PC-3 (cell line): ENCODE results near the gene CHST9. TPM values are rescaled to one million over a fixed set of nuclear protein-coding genes. Genes with fewer than 3 reads are reported as not detected.

Experiments used
- ATAC-seq: fragments of 200-7000 bp; cut with Tn5 transposase; 2 replicates; pipeline ENCODE4 v1.9.1; 2020; ENCODE audit warnings: mild to moderate bottlenecking, moderate library complexity
- BruUV-seq: library from RNA; stranded (reverse); fragments of 400-500 nt; replicated peaks from 2 replicates; lab custom pipeline; 2021; lab: Mats Ljungman, UMichigan
- CTCF ChIA-PET: fragments of 300-600 bp; sonication (Branson Sonifier 250); formaldehyde crosslinking; loops from one replicate; lab custom pipeline; 2022; ENCODE audit warnings: antibody characterized with exemption; lab: Charles Lee
- POLR2A ChIA-PET: fragments of 300-600 bp; sonication (Branson Sonifier 250); formaldehyde crosslinking; loops from one replicate; lab custom pipeline; 2022; ENCODE audit warnings: antibody characterized with exemption; ENCODE audit not compliant: unreplicated experiment; lab: Charles Lee
- DNase-seq: peaks from one replicate; pipeline ENCODE4 v3.0.0-alpha.2; 2015
- H2AFZ ChIP-seq: fragments of 300-600 bp; sonication (generic); 2 replicates; pipeline ENCODE4 v1.6.0; 2016; ENCODE audit warnings: antibody characterized with exemption, low read length
- H3F3A ChIP-seq: fragments of 300-600 bp; sonication (generic); one replicate; pipeline ENCODE4 v1.6.0; 2017; ENCODE audit warnings: antibody characterized with exemption, low read length, control low read depth, mild to moderate bottlenecking; ENCODE audit not compliant: unreplicated experiment
- H3K27ac ChIP-seq: fragments of 300-600 bp; sonication (generic); 2 replicates; pipeline ENCODE4 v1.5.1; 2016; ENCODE audit warnings: mild to moderate bottlenecking, low read length
- H3K27me3 ChIP-seq: fragments of 300-600 bp; sonication (generic); 2 replicates; pipeline ENCODE4 v1.6.1; 2016; ENCODE audit warnings: low read length, mixed read lengths
- H3K36me3 ChIP-seq: fragments of 300-600 bp; sonication (generic); 2 replicates; pipeline ENCODE4 v1.6.1; 2016; ENCODE audit warnings: low read depth, mixed run types, low read length, mixed read lengths
- H3K4me1 ChIP-seq: fragments of 300-600 bp; sonication (generic); 2 replicates; pipeline ENCODE4 v1.5.1; 2016; ENCODE audit warnings: low read length; ENCODE audit not compliant: insufficient read depth
- H3K4me2 ChIP-seq: fragments of 300-600 bp; sonication (generic); 2 replicates; pipeline ENCODE4 v1.6.0; 2016; ENCODE audit warnings: low read length
- H3K4me3 ChIP-seq: fragments of 300-600 bp; sonication (generic); 2 replicates; pipeline ENCODE4 v1.5.1; 2016; ENCODE audit warnings: mild to moderate bottlenecking, low read length, mixed read lengths
- H3K79me2 ChIP-seq: fragments of 300-600 bp; sonication (generic); 2 replicates; pipeline ENCODE4 v1.6.1; 2017; ENCODE audit warnings: low read length, mixed read lengths
- H3K9ac ChIP-seq: fragments of 300-600 bp; sonication (generic); 2 replicates; pipeline ENCODE4 v1.6.0; 2016; ENCODE audit warnings: mild to moderate bottlenecking, low read length
- H3K9me2 ChIP-seq: fragments of 300-600 bp; sonication (generic); replicated peaks from 2 replicates; pipeline ENCODE4 v1.6.1; 2016; ENCODE audit warnings: mixed run types, low read length, mixed read lengths
- H3K9me3 ChIP-seq: fragments of 300-600 bp; sonication (generic); 2 replicates; pipeline ENCODE4 v1.6.1; 2016; ENCODE audit warnings: low read length, mixed read lengths
- H4K20me1 ChIP-seq: fragments of 300-600 bp; sonication (generic); 2 replicates; pipeline ENCODE4 v1.6.1; 2016; ENCODE audit warnings: low read length, mixed read lengths
- EZH2 ChIP-seq: fragments of 300-600 bp; sonication (generic); IDR thresholded peaks from one replicate; pipeline ENCODE4 v1.6.1; 2017; ENCODE audit warnings: antibody characterized with exemption, mild to moderate bottlenecking, low read length; ENCODE audit not compliant: unreplicated experiment
- EZH2phosphoT487 ChIP-seq: fragments of 300-600 bp; sonication (generic); IDR thresholded peaks from 2 replicates; pipeline ENCODE4 v1.6.1; 2018; ENCODE audit warnings: mild to moderate bottlenecking, antibody characterized with exemption, low read length, borderline replicate concordance
- intact Hi-C: fragments of 100-400 bp; cut with micrococcal nuclease; formaldehyde crosslinking; loops from 2 replicates; pipeline ENCODE4 v1.9.0; 2023
- total RNA-seq: library from RNA; depleted of rRNA; stranded (reverse); fragments of >200 nt; gene quantifications from 2 replicates; pipeline ENCODE4 v1.2.3, GENCODE V29; 2014
- TF ChIP-seq, protein P1 (sequence below): fragments of 300-600 bp; sonication (generic); conservative IDR thresholded peaks from 2 replicates; pipeline ENCODE4 v1.5.1; 2017; ENCODE audit warnings: antibody characterized with exemption, low read depth, mild to moderate bottlenecking, low read length

CHST9 gene
- total RNA-seq, 1 experiment from 2014 or later: not detected

DNA sequence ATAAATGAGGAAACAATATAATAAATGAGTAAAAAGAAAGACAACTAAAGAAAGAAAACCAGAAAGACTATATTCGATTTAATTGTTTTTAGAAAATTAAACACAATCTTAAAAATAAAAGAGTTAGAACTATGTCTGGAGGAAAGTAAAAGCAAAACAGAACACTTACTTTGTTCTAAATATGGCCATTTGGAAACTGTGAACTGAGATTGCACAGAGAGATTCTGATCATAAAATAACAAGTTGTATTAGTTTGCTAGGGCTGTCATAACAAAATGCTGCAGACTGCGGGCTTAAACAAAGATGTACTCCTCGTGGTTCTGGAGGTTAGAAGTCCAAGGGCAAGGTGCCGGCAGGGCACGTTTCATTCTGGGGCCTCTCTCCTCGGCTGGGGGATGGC is 191.5 kb downstream of the CHST9 start:
- no peaks in the 10 kb centered on the region for H3K9me2 ChIP-seq
- ATAC-seq (no peak), DNase-seq (no peak)
- no peaks in the 10 kb centered on the region for H3K9me3 ChIP-seq
- no peaks in the 10 kb centered on the region for H3K4me1 ChIP-seq
- TF ChIP-seq EZH2phosphoT487: no peak
- TF ChIP-seq EZH2: no peak
- TF ChIP-seq, protein P1, sequence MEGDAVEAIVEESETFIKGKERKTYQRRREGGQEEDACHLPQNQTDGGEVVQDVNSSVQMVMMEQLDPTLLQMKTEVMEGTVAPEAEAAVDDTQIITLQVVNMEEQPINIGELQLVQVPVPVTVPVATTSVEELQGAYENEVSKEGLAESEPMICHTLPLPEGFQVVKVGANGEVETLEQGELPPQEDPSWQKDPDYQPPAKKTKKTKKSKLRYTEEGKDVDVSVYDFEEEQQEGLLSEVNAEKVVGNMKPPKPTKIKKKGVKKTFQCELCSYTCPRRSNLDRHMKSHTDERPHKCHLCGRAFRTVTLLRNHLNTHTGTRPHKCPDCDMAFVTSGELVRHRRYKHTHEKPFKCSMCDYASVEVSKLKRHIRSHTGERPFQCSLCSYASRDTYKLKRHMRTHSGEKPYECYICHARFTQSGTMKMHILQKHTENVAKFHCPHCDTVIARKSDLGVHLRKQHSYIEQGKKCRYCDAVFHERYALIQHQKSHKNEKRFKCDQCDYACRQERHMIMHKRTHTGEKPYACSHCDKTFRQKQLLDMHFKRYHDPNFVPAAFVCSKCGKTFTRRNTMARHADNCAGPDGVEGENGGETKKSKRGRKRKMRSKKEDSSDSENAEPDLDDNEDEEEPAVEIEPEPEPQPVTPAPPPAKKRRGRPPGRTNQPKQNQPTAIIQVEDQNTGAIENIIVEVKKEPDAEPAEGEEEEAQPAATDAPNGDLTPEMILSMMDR: no peak
- H3K79me2 ChIP-seq: no peaks in the 10 kb centered on the region
- H3K4me3 ChIP-seq: no peak overlapping the region
- ChIA-PET POLR2A (no interaction called here), CTCF (no interaction called here)
- H3K4me2 ChIP-seq: no peak overlapping the region
- no TSS peak for BruUV-seq
- no peak overlapping the region for H3K27ac ChIP-seq
- no peaks in the 10 kb centered on the region for H3F3A ChIP-seq
- H3K9ac ChIP-seq: no peak overlapping the region
- no peaks in the 10 kb centered on the region for H4K20me1 ChIP-seq
- intact Hi-C loops: no loop called here
- peaks cover 46% of the 10 kb centered on the region; the same call in 1 of the 2 replicates for H3K27me3 ChIP-seq
- no peaks in the 10 kb centered on the region for H3K36me3 ChIP-seq
- no peak overlapping the region for H2AFZ ChIP-seq

DNA sequence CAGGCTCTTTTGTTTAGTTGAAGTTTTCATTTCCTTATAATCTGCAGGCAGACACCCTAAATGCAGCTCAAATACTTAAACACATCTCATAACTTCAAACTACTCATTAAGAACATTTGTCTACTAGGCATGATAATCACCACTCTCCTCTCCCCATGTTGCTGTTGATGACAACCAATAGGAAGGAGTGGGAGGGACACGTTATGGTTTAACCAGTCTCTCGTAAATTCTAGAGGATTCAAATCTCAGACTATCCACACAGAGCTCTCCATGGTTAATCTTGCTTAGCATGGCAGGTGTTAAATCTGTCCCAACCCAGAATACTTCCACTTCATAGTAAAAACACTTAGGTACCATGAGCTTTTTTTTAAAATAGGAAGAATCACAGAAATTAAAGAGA is 192.2 kb downstream of the CHST9 start:
- Histone ChIP-seq H3F3A (no peaks in the 10 kb centered on the region), H3K4me1 (no peaks in the 10 kb centered on the region), H3K4me3 (no peak overlapping the region), H3K9me2 (no peaks in the 10 kb centered on the region), H3K36me3 (no peaks in the 10 kb centered on the region), H4K20me1 (no peaks in the 10 kb centered on the region), H3K79me2 (no peaks in the 10 kb centered on the region), H3K27me3 (peaks cover 45% of the 10 kb centered on the region; the same call in 1 of the 2 replicates), H3K4me2 (no peak overlapping the region), H3K9ac (no peak overlapping the region), H2AFZ (no peak overlapping the region), H3K9me3 (no peaks in the 10 kb centered on the region), H3K27ac (no peak overlapping the region)
- BruUV-seq: no TSS peak
- ATAC-seq (no peak), DNase-seq (no peak)
- CTCF ChIA-PET: no interaction called here
- intact Hi-C loops: no loop called here
- POLR2A ChIA-PET: no interaction called here
- no peak for TF ChIP-seq EZH2
- no peak for TF ChIP-seq EZH2phosphoT487
- TF ChIP-seq, protein P1: no peak

DNA sequence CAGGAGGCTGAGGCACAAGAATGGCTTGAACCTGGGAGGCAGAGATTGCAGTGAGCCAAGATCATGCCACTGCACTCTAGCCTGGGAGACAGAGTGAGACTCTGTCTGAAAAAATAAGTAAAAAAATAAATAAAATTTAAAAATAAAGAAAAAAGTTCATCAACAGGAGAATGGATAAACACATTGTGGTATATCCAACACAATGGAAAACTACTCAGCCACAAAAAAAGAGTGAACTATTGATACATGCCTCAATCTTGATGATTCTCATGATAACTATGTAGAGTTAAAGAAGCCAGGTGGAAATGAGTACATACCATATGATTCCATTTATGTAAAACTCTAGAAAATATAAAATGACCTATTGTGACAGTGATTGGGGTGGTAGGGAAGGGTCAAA is 195.3 kb downstream of the CHST9 start:
- H3K9me2 ChIP-seq: no peaks in the 10 kb centered on the region
- no TSS peak for BruUV-seq
- ATAC-seq: no peak
- ChIA-PET CTCF (no interaction called here), POLR2A (no interaction called here)
- no peaks in the 10 kb centered on the region for H4K20me1 ChIP-seq
- H3K4me1 ChIP-seq: no peaks in the 10 kb centered on the region
- no peaks in the 10 kb centered on the region for H3K9me3 ChIP-seq
- no peak overlapping the region for H3K4me3 ChIP-seq
- no peak for TF ChIP-seq EZH2phosphoT487
- no peak for TF ChIP-seq EZH2
- TF ChIP-seq, protein P1: no peak
- peaks cover 34% of the 10 kb centered on the region; the same call in 1 of the 2 replicates for H3K27me3 ChIP-seq
- no peaks in the 10 kb centered on the region for H3K36me3 ChIP-seq
- H3F3A ChIP-seq: no peaks in the 10 kb centered on the region
- intact Hi-C loops: no loop called here
- H2AFZ ChIP-seq: no peak overlapping the region
- no peaks in the 10 kb centered on the region for H3K79me2 ChIP-seq
- H3K4me2 ChIP-seq: no peak overlapping the region
- no peak overlapping the region for H3K9ac ChIP-seq
- DNase-seq: no peak
- H3K27ac ChIP-seq: no peak overlapping the region
